ENCODE data around the gene AQP10.

- no peak for TF ChIP-seq CTCF (IDR thresholded peaks at IDR 0.05; ENCODE audit: borderline replicate concordance, extremely low read depth, low read length, poor library complexity, severe bottlenecking)
- no peak for TF ChIP-seq EZH2 (IDR thresholded peaks at IDR 0.05; ENCODE audit: borderline replicate concordance, low read depth, low read length, severe bottlenecking)
These were observed 30.6 kb downstream of the AQP10 start for GRCh38 chr1:154351363-154352068.

Measured in DND-41 (cell line).